ENCODE measurements around the gene ALAS1.
A peak's percentile ranks its signal among the peaks of the same experiment; 100 is the strongest.

- TF ChIP-seq, protein P1, sequence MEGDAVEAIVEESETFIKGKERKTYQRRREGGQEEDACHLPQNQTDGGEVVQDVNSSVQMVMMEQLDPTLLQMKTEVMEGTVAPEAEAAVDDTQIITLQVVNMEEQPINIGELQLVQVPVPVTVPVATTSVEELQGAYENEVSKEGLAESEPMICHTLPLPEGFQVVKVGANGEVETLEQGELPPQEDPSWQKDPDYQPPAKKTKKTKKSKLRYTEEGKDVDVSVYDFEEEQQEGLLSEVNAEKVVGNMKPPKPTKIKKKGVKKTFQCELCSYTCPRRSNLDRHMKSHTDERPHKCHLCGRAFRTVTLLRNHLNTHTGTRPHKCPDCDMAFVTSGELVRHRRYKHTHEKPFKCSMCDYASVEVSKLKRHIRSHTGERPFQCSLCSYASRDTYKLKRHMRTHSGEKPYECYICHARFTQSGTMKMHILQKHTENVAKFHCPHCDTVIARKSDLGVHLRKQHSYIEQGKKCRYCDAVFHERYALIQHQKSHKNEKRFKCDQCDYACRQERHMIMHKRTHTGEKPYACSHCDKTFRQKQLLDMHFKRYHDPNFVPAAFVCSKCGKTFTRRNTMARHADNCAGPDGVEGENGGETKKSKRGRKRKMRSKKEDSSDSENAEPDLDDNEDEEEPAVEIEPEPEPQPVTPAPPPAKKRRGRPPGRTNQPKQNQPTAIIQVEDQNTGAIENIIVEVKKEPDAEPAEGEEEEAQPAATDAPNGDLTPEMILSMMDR (conservative IDR thresholded peaks at IDR 0.05; ENCODE audit: low read depth, low read length), result peak; percentile 38; the same call in 1 of the 2 replicates
- no peak for TF ChIP-seq EZH2 (IDR thresholded peaks at IDR 0.05; ENCODE audit: low read length, unreplicated experiment)
- TF ChIP-seq EZH2phosphoT487 (IDR thresholded peaks at IDR 0.05; ENCODE audit: borderline replicate concordance, low read length), result no peak
Measured at GRCh38 chr3:52234516-52235447, 36.8 kb downstream of the ALAS1 start.

All from PC-3 (cell line).